IgD-negative memory B cell (primary cell): ENCODE results near the gene PAOX. TPM values are rescaled to one million over a fixed set of nuclear protein-coding genes. Genes with fewer than 3 reads are reported as not detected.
"Not testable (repeated sequence)": the region's sequence is repeated elsewhere in the genome, so short reads cannot be mapped to it uniquely, and the experiment has no call there.

Experiments
- H3K27ac Mint-ChIP-seq, 3 donors: one replicate each; pipeline ENCODE4 v1.8.0; 2020 to 2022; ENCODE audit warnings: mild to moderate bottlenecking in 3 of 3, mixed read lengths in 3 of 3, moderate library complexity in 1 of 3
- H3K27me3 Mint-ChIP-seq: one replicate; pipeline ENCODE4 v1.8.0; 2021; ENCODE audit warnings: mixed read lengths
- H3K36me3 Mint-ChIP-seq: one replicate; pipeline ENCODE4 v1.8.0; 2020; ENCODE audit warnings: mild to moderate bottlenecking, mixed read lengths
- H3K4me1 Mint-ChIP-seq, 3 donors: one replicate each; pipeline ENCODE4 v1.8.0; 2020 to 2022; ENCODE audit warnings: mixed read lengths in 3 of 3, mild to moderate bottlenecking in 1 of 3
- H3K4me3 Mint-ChIP-seq, 4 donors: one replicate each; pipeline ENCODE4 v1.8.0; 2020 to 2022; ENCODE audit warnings: mild to moderate bottlenecking in 4 of 4, mixed read lengths in 4 of 4, moderate library complexity in 3 of 4
- H3K9me3 Mint-ChIP-seq, 3 donors: one replicate each; pipeline ENCODE4 v1.8.0; 2020 to 2021; ENCODE audit warnings: mixed read lengths in 3 of 3, mild to moderate bottlenecking in 1 of 3
- polyA plus RNA-seq: library from polyadenylated mRNA; unstranded; fragments of 300-500 nt; fragmentation: Illumina TruSeq; gene quantifications from one replicate; pipeline ENCODE4 v1.2.3, GENCODE V29; 2021

Gene PAOX
- polyA plus RNA-seq, 1 donor from 2014 or later: 55.4 TPM

- Mint-ChIP-seq H3K4me1 (peaks cover 0 to 2% (median 1%) of the 10 kb centered on the region in 3 donors), H3K4me3 (no peak overlapping the region), H3K27ac (no peak overlapping the region), H3K27me3 (peaks cover 8% of the 10 kb centered on the region), H3K9me3 (peaks cover 0 to 3% (median 1%) of the 10 kb centered on the region in 3 donors), H3K36me3 (peaks cover 10% of the 10 kb centered on the region)
Measured at GRCh38 chr10:133418289-133418993, 39.4 kb downstream of the PAOX start.

- Mint-ChIP-seq H3K4me1 (peaks cover 0 to 2% (median 1%) of the 10 kb centered on the region in 3 donors), H3K27me3 (peaks cover 11% of the 10 kb centered on the region), H3K4me3 (no peak overlapping the region), H3K9me3 (peaks cover 0 to 2% (median 0%) of the 10 kb centered on the region in 3 donors), H3K27ac (no peak overlapping the region), H3K36me3 (peaks cover 9% of the 10 kb centered on the region)
Measured at GRCh38 chr10:133419211-133419950, 40.3 kb downstream of the PAOX start.

GRCh38 chr10:133420028-133420427 is 41.0 kb downstream of the PAOX start:
- Mint-ChIP-seq H3K9me3 (peaks cover 0 to 2% (median 0%) of the 10 kb centered on the region in 3 donors), H3K27ac (no peak overlapping the region), H3K4me1 (peaks cover 0 to 2% (median 1%) of the 10 kb centered on the region in 3 donors), H3K36me3 (peaks cover 9% of the 10 kb centered on the region), H3K4me3 (no peak overlapping the region), H3K27me3 (peaks cover 11% of the 10 kb centered on the region)

GRCh38 chr10:133420579-133420978 is 41.5 kb downstream of the PAOX start:
- Mint-ChIP-seq H3K36me3 (peaks cover 4% of the 10 kb centered on the region), H3K27me3 (peaks cover 11% of the 10 kb centered on the region), H3K4me1 (peaks cover 0 to 2% (median 1%) of the 10 kb centered on the region in 3 donors), H3K9me3 (peaks cover 0 to 2% (median 0%) of the 10 kb centered on the region in 3 donors), H3K27ac (no peak overlapping the region), H3K4me3 (peak overlapping the region in 1 of 4 donors; percentile 27)

GRCh38 chr10:133421336-133422222 is 42.5 kb downstream of the PAOX start:
- Mint-ChIP-seq H3K4me1 (no peaks in the 10 kb centered on the region), H3K27me3 (peaks cover 11% of the 10 kb centered on the region), H3K27ac (no peak overlapping the region), H3K4me3 (no peak overlapping the region), H3K9me3 (no peaks in the 10 kb centered on the region), H3K36me3 (peaks cover 2% of the 10 kb centered on the region)

GRCh38 chr10:133422223-133422806 is 43.3 kb downstream of the PAOX start:
- Mint-ChIP-seq H3K4me3 (no peak overlapping the region), H3K27me3 (peaks cover 11% of the 10 kb centered on the region), H3K4me1 (no peaks in the 10 kb centered on the region), H3K27ac (no peak overlapping the region), H3K36me3 (peaks cover 2% of the 10 kb centered on the region), H3K9me3 (no peaks in the 10 kb centered on the region)

- H3K36me3 Mint-ChIP-seq: peaks cover 2% of the 10 kb centered on the region
- peak overlapping the region in 3 of 4 donors; percentile 48 to 65 (median 63) for H3K4me3 Mint-ChIP-seq
- H3K27me3 Mint-ChIP-seq: peaks cover 11% of the 10 kb centered on the region
- H3K9me3 Mint-ChIP-seq: no peaks in the 10 kb centered on the region
- no peak overlapping the region for H3K27ac Mint-ChIP-seq
- no peaks in the 10 kb centered on the region for H3K4me1 Mint-ChIP-seq
Measured at GRCh38 chr10:133422807-133423771, 44.0 kb downstream of the PAOX start.

GRCh38 chr10:133424102-133424501 is 45.0 kb downstream of the PAOX start:
- H3K4me3 Mint-ChIP-seq, H3K27ac Mint-ChIP-seq, H3K9me3 Mint-ChIP-seq, H3K4me1 Mint-ChIP-seq, H3K36me3 Mint-ChIP-seq: not testable (repeated sequence)
- H3K27me3 Mint-ChIP-seq: peaks cover 11% of the 10 kb centered on the region

GRCh38 chr10:133424601-133425000 is 45.5 kb downstream of the PAOX start, which contains the start of gene SPRN:
Gene SPRN (minus strand): TSS chr10:133424625. CDS start chr10:133423681, 944 bp downstream.
- not testable (repeated sequence) for H3K36me3 Mint-ChIP-seq, H3K9me3 Mint-ChIP-seq, H3K4me1 Mint-ChIP-seq, H3K27ac Mint-ChIP-seq
- Mint-ChIP-seq H3K27me3 (peaks cover 11% of the 10 kb centered on the region), H3K4me3 (peak within 1 kb of the TSS in 3 of 4 donors; percentile 48 to 65 (median 63))

- not testable (repeated sequence) for H3K4me1 Mint-ChIP-seq, H3K27ac Mint-ChIP-seq, H3K4me3 Mint-ChIP-seq, H3K27me3 Mint-ChIP-seq, H3K36me3 Mint-ChIP-seq, H3K9me3 Mint-ChIP-seq
Measured at GRCh38 chr10:133429571-133429970, 50.5 kb downstream of the PAOX start.

GRCh38 chr10:133431888-133432613 is 53.0 kb downstream of the PAOX start:
- not testable (repeated sequence) for H3K36me3 Mint-ChIP-seq, H3K9me3 Mint-ChIP-seq, H3K4me1 Mint-ChIP-seq, H3K27me3 Mint-ChIP-seq, H3K4me3 Mint-ChIP-seq, H3K27ac Mint-ChIP-seq

- H3K9me3 Mint-ChIP-seq, H3K4me1 Mint-ChIP-seq: not testable (repeated sequence)
Measured at GRCh38 chr10:133432789-133433188, 53.7 kb downstream of the PAOX start.

GRCh38 chr10:133438711-133439273 is 59.7 kb downstream of the PAOX start:
- Mint-ChIP-seq H3K9me3 (peaks cover 0 to 2% (median 0%) of the 10 kb centered on the region in 3 donors), H3K36me3 (no peaks in the 10 kb centered on the region), H3K4me1 (peaks cover 0 to 7% (median 0%) of the 10 kb centered on the region in 3 donors), H3K27ac (peak overlapping the region in 1 of 3 donors; percentile 50), H3K27me3 (peaks cover 6% of the 10 kb centered on the region), H3K4me3 (no peak overlapping the region)

More at GRCh38 chr10:133432789-133433188, 53.7 kb downstream of the PAOX start:
- H3K27me3 Mint-ChIP-seq, H3K36me3 Mint-ChIP-seq, H3K4me3 Mint-ChIP-seq, H3K27ac Mint-ChIP-seq: not testable (repeated sequence)
